Measurements from ENCODE around the gene ADORA2A.

ADORA2A gene

DNA sequence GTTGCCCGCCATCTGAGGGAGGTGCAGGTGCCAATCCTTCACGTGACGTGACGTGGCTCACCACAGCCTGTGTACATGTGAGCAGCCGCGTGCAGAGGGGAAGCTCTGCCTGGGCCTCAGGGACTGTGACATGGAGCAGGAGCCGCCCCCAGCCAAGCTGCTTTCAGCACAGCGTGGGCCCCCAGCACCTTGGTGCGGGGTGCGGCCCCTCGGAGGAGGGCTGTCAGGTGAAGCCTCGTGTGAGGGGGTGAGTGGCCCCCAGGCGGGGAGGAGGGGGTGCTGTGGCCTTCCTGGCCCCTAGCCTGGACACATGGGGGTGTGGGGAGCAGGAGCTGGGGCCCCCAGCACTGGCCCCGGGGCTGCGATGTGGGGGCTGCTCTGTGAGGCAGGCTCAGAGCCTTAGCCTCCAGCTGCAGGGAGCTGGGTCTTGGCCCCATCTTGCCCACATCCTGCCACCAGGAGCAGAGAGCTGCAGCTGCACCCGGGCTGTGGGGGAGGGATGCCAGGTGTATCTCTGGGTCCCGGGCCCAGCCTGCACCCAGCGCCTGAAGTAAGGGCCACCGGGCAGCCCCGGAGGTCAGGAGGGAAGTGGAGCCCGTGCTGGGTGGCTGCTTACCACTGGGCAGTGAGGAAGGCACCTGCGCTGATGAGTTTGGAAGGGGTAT, at the start of gene ADORA2A:
Gene ADORA2A (plus strand): TSS at position 100 of the 665 bp plus-strand sequence. CDS start 5,806 bp downstream, outside the sequence.
- DNase-seq (ENCODE audit: low read depth in 2 of 2), result peak; percentile 81 to 82

DNA sequence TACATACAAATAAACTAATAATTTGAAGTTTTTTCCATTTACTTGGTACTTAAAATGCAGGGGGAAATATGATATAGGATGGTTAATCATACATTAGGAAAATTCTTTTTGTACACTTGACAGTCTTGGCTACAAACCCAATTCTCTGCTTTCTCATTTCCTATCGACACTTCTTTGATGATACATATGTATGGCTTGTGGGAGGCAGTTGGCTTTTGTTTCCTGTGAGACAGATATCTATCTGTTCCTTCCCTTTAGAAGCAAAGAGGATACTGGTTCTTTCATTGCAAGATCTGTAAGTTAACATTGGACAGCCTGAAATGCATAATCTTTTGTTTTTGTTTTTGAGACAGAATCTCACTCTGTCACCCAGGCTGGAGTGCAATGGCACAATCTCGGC, 47.9 kb upstream of the ADORA2A start:
- DNase-seq (ENCODE audit: low read depth in 2 of 2), result no peak

DNA sequence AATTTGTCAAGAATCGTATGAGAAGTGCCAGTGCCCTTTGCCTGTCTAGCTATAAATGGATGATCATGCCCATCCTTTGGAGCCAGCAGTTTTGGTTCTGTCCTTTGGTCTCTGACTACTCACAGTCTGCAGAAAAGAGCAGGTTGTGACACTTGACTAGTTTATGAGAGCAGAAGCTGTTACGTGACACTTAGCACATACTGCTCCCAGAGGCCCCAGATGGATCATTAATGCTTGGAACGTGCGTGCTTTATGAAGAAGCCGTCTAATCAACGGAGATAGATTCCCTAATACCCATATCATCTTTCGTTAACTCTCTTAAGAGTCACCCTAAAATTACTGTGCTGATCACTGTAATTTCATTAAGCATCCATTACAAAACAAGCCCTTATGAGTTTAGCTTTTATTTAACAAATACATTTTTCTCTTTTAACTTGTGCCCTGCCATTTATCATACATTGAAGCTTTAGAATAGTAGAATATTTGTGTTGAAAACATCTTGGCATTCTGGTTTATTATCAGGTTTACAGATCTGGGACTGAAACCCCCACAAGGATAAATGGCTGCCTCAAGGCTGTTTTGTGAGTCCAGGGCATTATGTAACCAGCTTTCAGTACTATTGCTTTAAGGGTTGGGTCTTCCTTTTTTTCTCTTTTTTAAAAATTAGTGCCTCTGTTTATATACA, 47.0 kb upstream of the ADORA2A start:
- no peak for DNase-seq (ENCODE audit: low read depth in 2 of 2)

DNA sequence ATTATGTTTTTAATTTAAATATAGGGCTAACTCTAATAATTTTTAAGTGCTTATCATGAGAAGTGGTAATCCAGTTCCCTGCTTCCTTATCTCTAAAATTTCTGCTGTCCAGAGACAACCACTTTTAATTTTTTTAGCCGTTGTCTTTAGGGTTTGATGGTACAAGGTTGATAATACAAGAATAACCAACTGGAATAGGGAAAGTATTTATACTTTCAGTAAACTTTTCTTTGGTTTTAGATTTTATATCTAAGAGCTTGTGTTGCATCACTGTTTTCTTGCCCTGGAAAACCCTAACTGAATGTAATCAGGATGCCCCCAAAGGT, 46.5 kb upstream of the ADORA2A start:
- DNase-seq (ENCODE audit: low read depth in 2 of 2), result no peak

DNA sequence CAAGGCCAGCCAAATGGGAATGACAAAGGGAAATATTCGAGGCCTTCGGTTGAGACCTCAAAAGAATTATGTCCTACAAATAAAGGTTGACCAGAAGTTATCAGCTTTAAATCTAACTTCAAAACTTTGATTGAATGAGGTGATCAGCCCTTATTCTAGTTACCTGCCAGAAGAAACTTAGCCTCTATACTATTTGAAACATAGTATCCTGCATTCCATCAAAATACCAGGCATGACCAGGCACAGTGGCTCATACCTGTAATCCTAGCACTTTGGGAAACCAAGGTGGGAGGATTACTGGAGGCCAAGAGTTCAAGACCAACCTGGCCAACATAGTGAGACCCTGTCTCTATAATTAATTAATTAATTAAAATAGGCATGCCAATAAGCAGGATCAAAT, 44.3 kb upstream of the ADORA2A start:
- no peak for DNase-seq (ENCODE audit: low read depth in 2 of 2)

DNA sequence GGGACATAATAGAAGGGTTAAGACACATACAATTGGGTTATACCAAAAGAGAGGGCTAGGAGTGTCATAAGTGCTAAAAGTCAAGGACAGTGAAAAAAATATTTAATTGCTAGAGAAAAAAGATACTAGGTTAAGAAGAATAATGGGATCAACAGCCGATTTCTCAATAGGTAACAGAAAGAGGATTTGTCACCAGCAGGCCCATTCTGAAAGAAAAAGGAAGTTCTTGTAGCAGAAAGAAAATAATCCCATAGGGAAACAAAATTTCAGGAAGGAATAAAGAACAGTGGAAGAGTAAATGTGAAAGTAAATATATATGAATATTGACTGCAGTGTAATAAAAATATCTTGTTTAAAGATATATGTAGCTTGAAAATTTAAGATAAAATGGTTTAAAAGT, 43.3 kb upstream of the ADORA2A start:
- no peak for DNase-seq (ENCODE audit: low read depth in 2 of 2)

DNA sequence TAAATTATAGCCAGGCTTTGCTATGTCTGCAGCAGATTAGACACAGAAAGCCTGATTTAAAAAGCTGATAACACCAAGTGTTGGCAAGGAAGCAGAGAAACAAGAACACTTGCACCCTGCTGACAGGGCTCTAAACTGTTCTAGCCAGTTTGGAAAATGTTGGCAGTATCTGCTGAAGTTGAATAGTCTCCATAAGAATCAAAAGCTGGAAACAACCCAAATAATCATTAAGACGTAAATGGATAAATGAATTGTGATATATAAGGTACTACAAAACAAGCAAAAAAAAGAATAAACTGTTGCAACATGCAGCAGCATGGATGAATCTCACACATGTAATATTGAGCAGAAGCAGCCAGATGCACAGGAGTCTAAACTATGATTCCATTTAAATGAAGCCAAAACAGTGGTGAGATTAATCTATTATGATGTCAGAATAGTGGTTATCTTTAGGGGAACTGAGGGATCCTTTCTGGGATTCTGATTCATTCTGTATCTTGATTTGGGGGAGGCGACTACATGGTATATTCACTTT, 40.4 kb upstream of the ADORA2A start:
- DNase-seq (ENCODE audit: low read depth in 2 of 2), result no peak

DNA sequence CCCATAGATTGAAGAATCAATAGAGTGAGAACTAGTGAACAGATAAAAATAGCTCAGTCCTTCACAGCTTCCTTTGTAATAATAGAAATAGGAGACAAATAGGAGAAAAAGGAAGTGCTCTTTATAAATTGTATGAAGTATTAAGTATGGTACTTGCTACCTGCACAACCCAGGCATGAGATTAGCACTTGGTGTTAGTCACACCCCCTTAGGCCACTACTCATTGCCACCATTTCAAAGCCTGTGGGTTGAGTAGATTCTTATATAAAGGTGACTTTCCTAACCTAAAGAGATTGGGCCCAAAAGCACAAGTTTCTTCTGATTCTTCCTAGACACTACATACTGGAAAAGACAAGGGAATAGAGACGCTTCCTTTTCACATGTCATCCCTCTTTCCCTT, 37.7 kb upstream of the ADORA2A start:
- DNase-seq (ENCODE audit: low read depth in 2 of 2), result no peak

DNA sequence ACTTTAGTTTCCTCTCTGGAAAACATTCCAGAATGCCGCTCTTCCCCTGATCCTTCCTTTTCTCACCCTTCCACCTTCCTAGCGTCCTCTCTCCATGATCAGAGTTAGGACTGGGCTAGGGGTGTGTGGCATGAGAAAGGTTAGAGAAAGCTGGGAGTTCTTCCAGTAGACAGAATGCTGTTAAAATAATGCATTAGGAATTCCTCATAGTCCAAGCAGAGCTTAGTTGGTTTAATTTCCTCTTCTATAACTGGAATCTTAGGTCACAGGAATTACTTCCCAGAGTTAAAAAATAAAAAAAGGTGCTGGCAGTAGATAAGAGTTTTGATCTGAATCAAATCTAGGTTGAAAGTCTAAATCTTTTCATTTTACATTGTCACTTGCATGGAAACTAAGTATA, 37.2 kb upstream of the ADORA2A start:
- DNase-seq (ENCODE audit: low read depth in 2 of 2), result no peak

DNA sequence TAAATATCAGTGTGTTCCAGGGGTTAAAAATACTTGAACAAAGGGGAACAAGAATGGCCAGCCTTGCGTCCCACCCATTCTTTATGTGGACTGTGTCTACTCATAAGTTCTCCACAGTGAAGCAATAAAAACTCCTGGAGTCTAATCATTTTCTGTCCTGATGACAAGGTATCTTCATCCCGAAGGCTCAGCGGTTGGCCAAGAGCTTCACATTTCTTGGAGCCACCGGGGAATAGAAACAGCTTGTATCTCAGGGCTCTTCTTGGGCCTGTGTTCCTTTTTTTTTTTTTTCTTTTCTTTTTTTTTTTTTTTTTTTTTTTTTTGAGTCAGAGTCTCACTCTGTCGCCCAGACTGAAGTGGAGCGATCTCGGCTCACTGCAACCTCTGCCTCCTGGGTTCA, 36.8 kb upstream of the ADORA2A start:
- no peak for DNase-seq (ENCODE audit: low read depth in 2 of 2)

DNA sequence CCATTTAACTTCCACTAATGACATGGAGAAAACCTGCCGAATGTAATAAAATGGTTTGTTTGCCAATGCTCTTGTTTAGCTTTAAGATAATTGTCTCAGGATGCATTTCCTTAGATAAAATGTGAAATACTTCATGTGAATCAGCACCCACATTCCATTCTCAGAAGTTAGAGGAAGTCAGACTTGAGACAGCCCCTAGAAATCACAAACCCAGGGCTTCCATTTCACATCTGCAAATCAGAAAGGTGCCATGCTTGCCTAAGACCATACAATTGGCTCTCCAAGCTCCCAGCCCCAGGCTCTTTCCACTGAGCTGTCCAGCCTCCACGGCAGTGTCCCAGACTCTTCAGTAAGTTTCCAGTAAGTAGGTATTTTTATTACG, 35.6 kb upstream of the ADORA2A start:
- DNase-seq (ENCODE audit: low read depth in 2 of 2), result no peak

DNA sequence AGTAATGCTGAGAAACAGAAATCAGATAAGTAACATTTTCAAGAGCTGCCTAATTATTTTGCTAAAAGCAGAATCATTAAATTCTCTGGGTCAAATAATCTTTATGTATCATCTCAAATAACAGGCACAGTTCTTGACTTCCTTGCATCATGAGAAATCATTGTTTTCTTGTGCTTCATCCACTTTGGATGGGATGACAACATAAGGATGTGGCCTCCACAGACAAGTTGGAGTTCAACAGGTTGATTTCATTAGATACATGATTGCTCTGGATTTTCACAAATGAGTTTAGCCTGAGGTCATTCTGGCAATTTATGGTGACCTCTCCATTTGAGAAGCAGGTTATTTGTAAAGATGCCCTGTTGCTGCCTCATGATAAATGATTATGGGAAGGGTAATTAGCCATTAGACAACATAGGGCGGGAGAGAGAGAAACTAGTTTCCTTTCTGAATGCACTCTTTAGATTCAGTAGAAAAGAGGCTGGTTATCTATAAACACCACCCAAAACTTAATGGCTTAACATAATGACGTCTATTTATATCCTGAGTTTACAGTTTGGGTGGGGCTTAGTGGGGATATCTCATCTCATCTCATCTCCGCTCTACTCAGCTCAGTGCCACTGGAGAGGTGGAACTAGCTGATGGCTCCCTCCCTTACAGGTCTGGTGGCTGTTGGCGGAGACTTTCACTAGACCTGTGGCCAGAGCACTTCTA, 35.0 kb upstream of the ADORA2A start:
- no peak for DNase-seq (ENCODE audit: low read depth in 2 of 2)

DNA sequence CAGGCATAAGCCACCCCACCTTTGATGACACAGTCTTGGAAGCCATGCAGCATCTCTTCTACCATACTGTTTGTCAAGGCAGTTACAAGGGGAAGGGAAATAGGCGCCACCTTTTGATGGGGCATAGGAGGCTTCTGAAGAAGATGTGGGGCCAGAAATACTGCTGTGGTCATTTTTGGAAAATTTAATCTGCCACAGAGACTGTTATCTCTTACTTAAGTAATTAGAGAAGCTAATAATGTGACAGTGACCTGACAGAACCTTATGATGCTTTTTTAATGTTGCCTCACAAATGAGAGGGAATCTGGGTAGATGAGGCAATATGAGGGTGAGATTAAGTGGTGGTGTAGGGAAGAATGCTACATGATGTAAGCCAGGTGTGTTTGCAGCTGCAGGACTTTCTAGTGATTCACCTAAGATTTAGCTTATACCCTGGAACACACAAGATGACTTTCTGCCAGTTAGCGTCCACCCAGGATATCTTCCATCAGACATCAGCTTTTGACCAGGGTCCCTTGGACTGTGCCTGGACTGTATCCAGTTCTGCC, 34.3 kb upstream of the ADORA2A start:
- DNase-seq (ENCODE audit: low read depth in 2 of 2), result no peak

DNA sequence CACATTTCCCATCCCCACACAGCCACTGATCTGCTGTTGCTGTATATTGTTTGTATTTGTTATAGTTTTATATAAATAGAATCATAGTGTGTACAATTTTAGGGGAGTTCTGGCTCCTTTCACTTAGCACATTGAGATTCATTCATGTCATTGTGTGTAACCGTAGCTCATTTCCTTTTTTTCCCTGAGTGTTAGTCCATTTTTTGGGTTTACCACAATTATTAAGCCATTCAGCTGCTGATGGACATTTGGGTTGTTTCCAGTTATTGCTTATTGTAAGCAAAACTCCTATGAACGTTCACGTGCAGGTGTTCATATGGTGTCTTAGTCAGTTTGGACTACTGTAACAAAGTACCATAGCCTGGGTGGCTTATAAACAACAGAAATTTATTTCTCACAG, 33.6 kb upstream of the ADORA2A start:
- no peak for DNase-seq (ENCODE audit: low read depth in 2 of 2)

DNA sequence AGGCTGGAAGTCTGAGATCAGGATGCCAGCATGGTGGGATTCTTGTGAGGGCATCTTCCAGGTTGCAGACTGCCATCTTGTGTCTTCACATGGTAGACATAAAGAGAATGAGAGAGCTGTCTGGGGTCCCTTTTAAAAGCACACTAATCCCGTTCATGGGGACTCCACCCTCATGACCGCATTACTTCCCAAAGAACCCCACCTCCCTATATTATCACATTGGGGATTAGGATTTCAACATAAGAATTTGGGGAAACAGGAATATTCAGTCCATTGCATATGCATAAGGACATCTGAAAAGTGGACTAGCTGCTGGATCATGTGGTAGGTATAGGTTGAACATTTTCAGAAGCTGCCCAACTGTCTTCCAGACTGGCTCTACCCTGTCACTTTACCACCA, 33.1 kb upstream of the ADORA2A start:
- no peak for DNase-seq (ENCODE audit: low read depth in 2 of 2)

DNA sequence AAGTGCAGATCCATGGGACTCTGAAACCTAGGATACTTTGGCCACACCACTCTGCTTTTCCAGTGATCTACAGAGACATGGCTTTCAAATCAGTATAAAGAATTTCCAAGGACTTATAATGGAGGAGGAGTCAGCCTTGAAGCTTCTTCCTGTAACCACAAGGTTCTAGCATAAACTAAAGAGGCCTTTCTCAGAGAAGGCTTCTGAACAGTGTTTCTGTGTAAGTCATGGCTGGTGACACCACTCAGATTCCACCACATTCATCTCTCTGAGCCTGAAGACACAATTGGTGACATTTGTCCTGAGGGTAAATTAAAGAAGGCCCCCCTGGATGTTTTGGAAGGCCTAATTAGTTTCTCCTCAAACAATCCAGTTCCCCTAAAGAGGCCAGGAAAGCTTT, 29.0 kb upstream of the ADORA2A start:
- no peak for DNase-seq (ENCODE audit: low read depth in 2 of 2)

DNA sequence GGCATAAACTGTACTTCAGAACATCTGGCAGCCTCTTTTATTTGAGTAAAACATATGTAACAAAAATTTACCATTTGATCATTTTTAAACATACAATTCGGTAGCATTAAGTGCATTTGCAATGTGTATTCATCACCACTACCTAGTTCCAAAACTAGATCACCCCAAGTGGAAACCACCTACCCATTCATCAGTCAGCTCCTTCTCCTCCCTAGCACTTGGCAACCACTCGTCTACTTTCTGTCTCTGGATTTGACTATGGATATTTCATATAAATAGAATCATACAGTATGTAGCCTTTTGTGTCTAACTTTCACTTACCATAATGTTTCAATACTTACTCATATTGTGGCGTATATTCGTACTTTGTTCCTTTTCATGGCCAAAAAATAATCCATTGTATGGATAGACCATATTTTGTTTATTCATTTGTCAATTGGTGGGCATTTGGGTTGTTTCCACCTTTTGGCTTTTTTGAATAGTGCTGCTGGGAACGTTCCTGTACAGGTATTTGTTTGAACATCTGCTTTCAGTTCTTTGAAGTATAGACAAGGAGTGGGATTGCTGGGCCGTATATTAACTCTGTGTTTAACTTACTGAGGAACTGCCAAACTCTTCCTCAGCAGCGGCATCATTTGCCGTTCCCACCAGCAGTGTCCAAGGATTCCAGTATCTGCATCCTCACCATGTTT, 27.2 kb upstream of the ADORA2A start:
- no peak for DNase-seq (ENCODE audit: low read depth in 2 of 2)

DNA sequence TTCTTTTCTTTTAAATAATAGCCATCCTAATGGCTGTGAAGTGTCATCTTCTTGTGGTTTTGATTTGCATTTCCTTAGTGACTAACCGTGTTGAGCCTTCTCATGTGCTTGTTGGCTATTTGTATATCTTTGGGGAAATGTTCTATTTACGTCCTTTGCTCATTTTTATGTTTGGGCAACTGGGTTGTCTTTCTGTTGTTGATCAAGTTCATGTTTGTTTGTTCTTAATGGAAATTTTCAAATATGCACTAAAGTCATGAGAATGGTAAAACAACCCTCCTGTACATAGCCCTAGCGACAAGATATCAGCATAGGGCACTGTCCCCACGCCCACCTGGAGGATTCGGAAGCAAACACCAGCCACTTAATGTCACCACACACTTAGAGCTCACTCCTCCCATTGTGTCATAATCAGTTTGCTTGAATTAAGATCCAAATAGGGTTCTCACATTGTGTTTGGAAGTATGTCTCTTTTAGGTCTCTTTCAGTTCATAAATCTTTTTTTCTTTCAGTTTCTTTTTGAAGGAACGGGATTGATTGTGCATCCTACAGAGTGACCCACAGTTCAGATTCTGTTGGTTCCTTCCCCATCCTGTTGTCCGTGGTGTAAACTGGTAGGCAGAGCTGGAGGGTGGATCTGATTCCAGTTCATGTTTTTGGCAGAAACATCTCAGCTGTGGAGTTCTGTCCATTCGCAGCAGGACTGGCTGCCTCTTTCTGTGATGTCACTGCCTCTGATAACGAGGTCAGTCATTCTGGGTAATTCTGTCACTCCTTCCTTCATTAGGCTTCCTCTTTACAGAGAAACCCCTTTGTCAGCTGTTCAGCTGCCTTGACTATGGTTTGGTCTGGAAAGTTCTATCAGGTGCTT, 26.4 kb upstream of the ADORA2A start:
- DNase-seq (ENCODE audit: low read depth in 2 of 2), result no peak

DNA sequence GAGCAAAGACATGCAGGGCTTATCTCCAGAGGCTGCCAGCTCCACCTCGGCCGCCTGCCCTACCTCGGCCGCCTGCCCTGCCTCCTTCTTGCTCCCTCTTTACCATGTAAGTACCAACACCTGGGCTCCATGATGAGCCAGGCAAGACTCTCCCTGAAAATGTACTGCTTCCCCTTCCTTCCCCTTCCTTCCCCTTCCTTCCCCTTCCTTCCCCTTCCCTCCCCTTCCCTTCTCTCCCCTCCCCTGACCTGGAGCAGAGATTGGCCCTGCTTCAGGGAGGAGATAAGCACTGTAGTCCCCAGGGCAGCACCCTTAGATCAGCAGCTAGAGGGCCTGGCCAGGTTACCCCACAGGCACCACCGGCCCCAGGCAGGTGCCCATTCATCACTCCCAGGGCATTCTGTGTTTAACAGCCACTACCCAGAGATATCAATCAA, 25.4 kb upstream of the ADORA2A start:
- no peak for DNase-seq (ENCODE audit: low read depth in 2 of 2)

DNA sequence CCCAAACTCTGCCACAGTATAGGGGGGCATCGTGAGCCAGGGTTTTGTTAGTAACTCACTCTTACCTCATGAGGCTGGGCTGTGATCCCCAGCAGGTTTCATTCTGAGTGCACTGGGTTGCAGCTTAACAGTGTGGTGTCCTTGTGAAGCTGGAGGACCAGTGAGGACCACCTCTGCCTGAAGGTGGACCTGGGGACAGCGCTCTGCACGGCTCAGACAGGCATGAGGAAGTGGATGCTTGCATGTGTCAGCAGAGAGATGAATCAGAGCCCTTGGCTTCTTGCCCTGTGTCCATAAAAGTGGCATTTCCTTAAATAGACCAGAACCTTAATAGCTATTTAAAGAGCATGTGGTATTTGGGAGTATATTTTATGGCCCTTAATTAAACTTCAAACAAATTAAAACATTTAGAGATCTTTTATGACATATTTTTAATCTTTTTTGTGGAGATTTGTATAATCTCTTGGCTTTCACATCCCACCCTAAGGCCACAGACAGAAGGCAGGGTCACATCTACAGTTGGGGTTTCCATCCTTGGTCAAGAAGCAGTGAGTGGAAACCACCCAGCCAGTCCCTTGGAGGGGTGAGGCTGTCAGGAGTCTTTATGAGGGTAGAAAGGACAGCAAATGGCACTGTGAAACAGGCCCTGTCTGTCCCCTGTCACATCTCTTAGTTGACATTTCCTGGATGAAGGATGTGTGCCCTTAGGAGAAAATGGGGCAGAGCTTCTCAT, 24.8 kb upstream of the ADORA2A start:
- no peak for DNase-seq (ENCODE audit: low read depth in 2 of 2)
